Measurements from ENCODE around the gene KCNN4.

Gene KCNN4

GRCh38 chr19:43731846-43732245 lies 48.9 kb downstream of the KCNN4 start:
- TF ChIP-seq CTCF (IDR thresholded peaks at IDR 0.05; ENCODE audit: borderline replicate concordance, extremely low read depth, low read length, poor library complexity, severe bottlenecking): no peak
- TF ChIP-seq EZH2 (IDR thresholded peaks at IDR 0.05; ENCODE audit: borderline replicate concordance, low read depth, low read length, severe bottlenecking): no peak
- no peaks in the 10 kb centered on the region for H3K9me3 ChIP-seq (ENCODE audit: insufficient read depth, low read length, severe bottlenecking)
- H3K27me3 ChIP-seq (ENCODE audit: insufficient read depth, low read length, poor library complexity): no peaks in the 10 kb centered on the region
- no peak overlapping the region for H3K9ac ChIP-seq (ENCODE audit: low read depth, low read length)
- H2AFZ ChIP-seq (ENCODE audit: low read depth, low read length): no peak overlapping the region
- H3K4me3 ChIP-seq (ENCODE audit: low read depth in 1 of 2, low read length in 2 of 2): no peak overlapping the region
- H3K79me2 ChIP-seq (ENCODE audit: insufficient read depth, low read length): no peaks in the 10 kb centered on the region
- H4K20me1 ChIP-seq (ENCODE audit: insufficient read depth, low read length): no peaks in the 10 kb centered on the region
- no peak overlapping the region for H3K27ac ChIP-seq (ENCODE audit: low read length)
- ATAC-seq (ENCODE audit: insufficient read depth, low read depth) (no peak), DNase-seq (no peak)
- no peaks in the 10 kb centered on the region for H3K4me1 ChIP-seq (ENCODE audit: insufficient read depth, low read length)
- H3K36me3 ChIP-seq (ENCODE audit: insufficient read depth, low read length): peaks cover 81% of the 10 kb centered on the region
- H3K4me2 ChIP-seq (ENCODE audit: insufficient read depth, low read length): no peak overlapping the region

- no peak overlapping the region for H2AFZ ChIP-seq (ENCODE audit: low read depth, low read length)
- no peaks in the 10 kb centered on the region for H3K9me3 ChIP-seq (ENCODE audit: insufficient read depth, low read length, severe bottlenecking)
- ATAC-seq (ENCODE audit: insufficient read depth, low read depth) (no peak), DNase-seq (no peak)
- no peaks in the 10 kb centered on the region for H3K4me1 ChIP-seq (ENCODE audit: insufficient read depth, low read length)
- H3K36me3 ChIP-seq (ENCODE audit: insufficient read depth, low read length): peaks cover 76% of the 10 kb centered on the region
- H3K27ac ChIP-seq (ENCODE audit: low read length): no peak overlapping the region
- H3K4me3 ChIP-seq (ENCODE audit: low read depth in 1 of 2, low read length in 2 of 2): no peak overlapping the region
- no peaks in the 10 kb centered on the region for H3K27me3 ChIP-seq (ENCODE audit: insufficient read depth, low read length, poor library complexity)
- no peak overlapping the region for H3K9ac ChIP-seq (ENCODE audit: low read depth, low read length)
- no peaks in the 10 kb centered on the region for H4K20me1 ChIP-seq (ENCODE audit: insufficient read depth, low read length)
- no peak overlapping the region for H3K4me2 ChIP-seq (ENCODE audit: insufficient read depth, low read length)
- TF ChIP-seq CTCF (IDR thresholded peaks at IDR 0.05; ENCODE audit: borderline replicate concordance, extremely low read depth, low read length, poor library complexity, severe bottlenecking) (no peak), EZH2 (IDR thresholded peaks at IDR 0.05; ENCODE audit: borderline replicate concordance, low read depth, low read length, severe bottlenecking) (no peak)
- H3K79me2 ChIP-seq (ENCODE audit: insufficient read depth, low read length): no peaks in the 10 kb centered on the region
These were observed 49.4 kb downstream of the KCNN4 start for GRCh38 chr19:43731346-43731745.

GRCh38 chr19:43729919-43730318 lies 50.9 kb downstream of the KCNN4 start:
- TF ChIP-seq EZH2 (IDR thresholded peaks at IDR 0.05; ENCODE audit: borderline replicate concordance, low read depth, low read length, severe bottlenecking) (no peak), CTCF (IDR thresholded peaks at IDR 0.05; ENCODE audit: borderline replicate concordance, extremely low read depth, low read length, poor library complexity, severe bottlenecking) (no peak)
- Histone ChIP-seq H3K4me1 (ENCODE audit: insufficient read depth, low read length) (no peaks in the 10 kb centered on the region), H3K27me3 (ENCODE audit: insufficient read depth, low read length, poor library complexity) (no peaks in the 10 kb centered on the region), H3K9ac (ENCODE audit: low read depth, low read length) (no peak overlapping the region), H3K27ac (ENCODE audit: low read length) (no peak overlapping the region), H3K36me3 (ENCODE audit: insufficient read depth, low read length) (peaks cover 64% of the 10 kb centered on the region), H3K79me2 (ENCODE audit: insufficient read depth, low read length) (no peaks in the 10 kb centered on the region), H2AFZ (ENCODE audit: low read depth, low read length) (no peak overlapping the region), H3K9me3 (ENCODE audit: insufficient read depth, low read length, severe bottlenecking) (no peaks in the 10 kb centered on the region), H3K4me3 (ENCODE audit: low read depth in 1 of 2, low read length in 2 of 2) (no peak overlapping the region), H3K4me2 (ENCODE audit: insufficient read depth, low read length) (no peak overlapping the region), H4K20me1 (ENCODE audit: insufficient read depth, low read length) (no peaks in the 10 kb centered on the region)
- ATAC-seq (ENCODE audit: insufficient read depth, low read depth) (no peak), DNase-seq (no peak)

- H3K9me3 ChIP-seq (ENCODE audit: insufficient read depth, low read length, severe bottlenecking): no peaks in the 10 kb centered on the region
- no peak overlapping the region for H3K4me2 ChIP-seq (ENCODE audit: insufficient read depth, low read length)
- H3K79me2 ChIP-seq (ENCODE audit: insufficient read depth, low read length): no peaks in the 10 kb centered on the region
- H3K4me3 ChIP-seq (ENCODE audit: low read depth in 1 of 2, low read length in 2 of 2): no peak overlapping the region
- H3K27me3 ChIP-seq (ENCODE audit: insufficient read depth, low read length, poor library complexity): no peaks in the 10 kb centered on the region
- no peaks in the 10 kb centered on the region for H4K20me1 ChIP-seq (ENCODE audit: insufficient read depth, low read length)
- H3K27ac ChIP-seq (ENCODE audit: low read length): no peak overlapping the region
- no peak for DNase-seq
- H3K4me1 ChIP-seq (ENCODE audit: insufficient read depth, low read length): no peaks in the 10 kb centered on the region
- TF ChIP-seq EZH2 (IDR thresholded peaks at IDR 0.05; ENCODE audit: borderline replicate concordance, low read depth, low read length, severe bottlenecking) (no peak), CTCF (IDR thresholded peaks at IDR 0.05; ENCODE audit: borderline replicate concordance, extremely low read depth, low read length, poor library complexity, severe bottlenecking) (no peak)
- no peak overlapping the region for H3K9ac ChIP-seq (ENCODE audit: low read depth, low read length)
- no peak overlapping the region for H2AFZ ChIP-seq (ENCODE audit: low read depth, low read length)
- peaks cover 40% of the 10 kb centered on the region for H3K36me3 ChIP-seq (ENCODE audit: insufficient read depth, low read length)
- ATAC-seq (ENCODE audit: insufficient read depth, low read depth): no peak
These were observed 53.2 kb downstream of the KCNN4 start for GRCh38 chr19:43727593-43727853.

All from DND-41 (cell line).